ENCODE measurements around the gene ENO4.

ENO4 gene

GRCh38 chr10:116866987-116867595, 17.8 kb downstream of the ENO4 start:
- no peak for TF ChIP-seq CTCF (IDR thresholded peaks at IDR 0.05; ENCODE audit: low read depth, low read length)
- no peak overlapping the region for H3K4me3 ChIP-seq (ENCODE audit: low read depth, low read length)

GRCh38 chr10:116868198-116868676, 18.9 kb downstream of the ENO4 start:
- no peak for TF ChIP-seq CTCF (IDR thresholded peaks at IDR 0.05; ENCODE audit: low read depth, low read length)
- no peak overlapping the region for H3K4me3 ChIP-seq (ENCODE audit: low read depth, low read length)

GRCh38 chr10:116868722-116869121, 19.4 kb downstream of the ENO4 start:
- no peak overlapping the region for H3K4me3 ChIP-seq (ENCODE audit: low read depth, low read length)
- TF ChIP-seq CTCF (IDR thresholded peaks at IDR 0.05; ENCODE audit: low read depth, low read length): no peak

GRCh38 chr10:116870949-116871348, 21.6 kb downstream of the ENO4 start:
- no peak for TF ChIP-seq CTCF (IDR thresholded peaks at IDR 0.05; ENCODE audit: low read depth, low read length)
- H3K4me3 ChIP-seq (ENCODE audit: low read depth, low read length): no peak overlapping the region

- no peak for TF ChIP-seq CTCF (IDR thresholded peaks at IDR 0.05; ENCODE audit: low read depth, low read length)
- no peak overlapping the region for H3K4me3 ChIP-seq (ENCODE audit: low read depth, low read length)
Measured at GRCh38 chr10:116873134-116873533, 23.8 kb downstream of the ENO4 start.

- H3K4me3 ChIP-seq (ENCODE audit: low read depth, low read length): no peak overlapping the region
- no peak for TF ChIP-seq CTCF (IDR thresholded peaks at IDR 0.05; ENCODE audit: low read depth, low read length)
Measured at GRCh38 chr10:116875897-116876296, 26.6 kb downstream of the ENO4 start.

GRCh38 chr10:116877391-116877790, 28.1 kb downstream of the ENO4 start:
- no peak for TF ChIP-seq CTCF (IDR thresholded peaks at IDR 0.05; ENCODE audit: low read depth, low read length)
- no peak overlapping the region for H3K4me3 ChIP-seq (ENCODE audit: low read depth, low read length)

Data from WI38 (cell line).